Activated naive CD4-positive, alpha-beta T cell treated with anti-CD3 and anti-CD28 coated beads for 36 hours (primary cell): ENCODE results near the gene PLS1. TPM values are rescaled to one million over a fixed set of nuclear protein-coding genes. Genes with fewer than 3 reads are reported as not detected.
"Not testable (repeated sequence)": the region's sequence is repeated elsewhere in the genome, so short reads cannot be mapped to it uniquely, and the experiment has no call there.

Source experiments
- CTCF ChIA-PET: fragments of 350-600 bp; sonication (Branson Sonifier 250); formaldehyde crosslinking; loops from one replicate; lab custom pipeline; 2021; ENCODE audit warnings: antibody characterized with exemption; lab: Charles Lee
- DNase-seq: peaks from one replicate; pipeline ENCODE4 v3.0.0-alpha.2; 2020
- H3K27ac Mint-ChIP-seq: one replicate; pipeline ENCODE4 v1.8.0; 2021; ENCODE audit warnings: mild to moderate bottlenecking, mixed read lengths
- H3K27me3 Mint-ChIP-seq: one replicate; pipeline ENCODE4 v1.8.0; 2021; ENCODE audit warnings: low read depth, mixed read lengths
- H3K36me3 Mint-ChIP-seq: one replicate; pipeline ENCODE4 v1.8.0; 2021; ENCODE audit warnings: low read depth, mixed read lengths
- H3K4me1 Mint-ChIP-seq: one replicate; pipeline ENCODE4 v1.8.0; 2021; ENCODE audit warnings: low read depth, mixed read lengths
- H3K4me3 Mint-ChIP-seq: one replicate; pipeline ENCODE4 v1.8.0; 2021; ENCODE audit warnings: mild to moderate bottlenecking, moderate library complexity, mixed read lengths
- H3K9me3 Mint-ChIP-seq: one replicate; pipeline ENCODE4 v1.8.0; 2021; ENCODE audit warnings: mixed read lengths
- intact Hi-C: fragments of 100-400 bp; cut with micrococcal nuclease; formaldehyde crosslinking; loops from one replicate; pipeline ENCODE4 v1.15.1; 2023
- total RNA-seq, 2 experiments: library from RNA; stranded (reverse); gene quantifications; one replicate each; pipeline ENCODE4 v1.2.3, GENCODE V29; 2021

The PLS1 gene
- total RNA-seq, 2 experiments from 2014 or later: 5.3 to 5.4 TPM

DNA sequence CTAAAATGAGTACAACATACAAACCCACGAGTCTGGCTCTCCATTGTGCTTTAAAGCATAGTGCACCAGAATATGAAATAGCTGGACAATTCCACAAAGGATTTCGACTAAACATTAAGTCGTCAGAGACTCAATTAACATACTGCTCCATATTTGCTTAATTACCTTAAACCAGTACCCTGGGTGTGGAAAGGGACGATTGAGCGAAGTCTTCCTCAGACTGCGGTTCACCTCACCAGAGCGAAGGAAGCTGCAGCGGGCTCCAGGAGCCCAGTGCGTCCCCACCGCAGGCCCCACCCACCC lies 127.4 kb downstream of the PLS1 start:
- Mint-ChIP-seq H3K36me3 (no peaks in the 10 kb centered on the region), H3K4me3 (peak overlapping the region; percentile 83), H3K27me3 (peaks cover 22% of the 10 kb centered on the region), H3K27ac (no peak overlapping the region), H3K9me3 (no peaks in the 10 kb centered on the region), H3K4me1 (peaks cover 10% of the 10 kb centered on the region)
- peak; percentile 81 for DNase-seq
- intact Hi-C loops: loop anchor here (5.0 to 10.0 kb wide), 4 partner anchors 339 to 846 kb away; partner anchors contain the start of genes ATP1B3, GK5 and TFDP2
- CTCF ChIA-PET: no interaction called here

DNA sequence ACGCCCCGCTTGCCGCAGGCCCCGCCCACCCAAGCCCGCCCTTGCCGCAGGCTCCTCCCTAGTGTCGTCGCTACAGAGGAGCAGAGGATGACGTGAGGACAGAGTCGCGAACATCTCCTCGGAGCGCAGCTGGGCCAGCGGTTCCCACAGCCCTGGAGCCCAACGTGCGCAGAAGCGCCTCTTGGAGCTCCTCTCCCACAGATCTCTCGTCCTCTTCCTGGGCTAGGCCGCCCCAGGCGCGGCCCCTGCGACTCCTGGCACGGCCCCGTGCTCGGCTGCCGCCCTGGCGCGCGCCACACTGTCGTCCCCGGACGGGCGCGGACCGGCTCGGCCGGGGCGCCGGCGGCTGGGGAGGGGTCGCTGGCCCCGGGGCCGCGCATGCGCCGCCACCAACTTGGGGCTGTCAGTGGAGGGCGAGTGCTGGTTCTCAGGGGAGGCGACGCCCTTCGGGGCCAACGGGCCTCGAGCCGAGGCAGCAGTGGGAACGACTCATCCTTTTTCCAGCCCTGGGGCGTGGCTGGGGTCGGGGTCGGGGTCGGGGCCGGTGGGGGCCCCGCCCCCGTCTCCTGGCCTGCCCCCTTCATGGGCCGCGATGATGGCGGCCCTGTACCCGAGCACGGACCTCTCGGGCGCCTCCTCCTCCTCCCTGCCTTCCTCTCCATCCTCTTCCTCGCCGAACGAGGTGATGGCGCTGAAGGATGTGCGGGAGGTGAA lies 127.9 kb downstream of the PLS1 start, which contains the start of gene TRPC1:
Gene TRPC1, plus strand, starts transcription at position 67 of the 714 bp plus-strand sequence. Its CDS starts 526 bp downstream, at position 593.
- intact Hi-C loops: loop anchor here (1.0 to 10.0 kb wide), 9 partner anchors 128 to 1247 kb away; partner anchors contain the start of genes ATP1B3, ATR, DIPK2A and GK5
- Mint-ChIP-seq H3K36me3 (no peaks in the 10 kb centered on the region), H3K9me3 (no peaks in the 10 kb centered on the region), H3K27me3 (peaks cover 20% of the 10 kb centered on the region), H3K4me3 (peak within 1 kb of the TSS; percentile 83), H3K4me1 (peaks cover 10% of the 10 kb centered on the region), H3K27ac (peak within 1 kb of the TSS; percentile 82)
- CTCF ChIA-PET: no interaction called here
- peak; percentile 57 for DNase-seq

DNA sequence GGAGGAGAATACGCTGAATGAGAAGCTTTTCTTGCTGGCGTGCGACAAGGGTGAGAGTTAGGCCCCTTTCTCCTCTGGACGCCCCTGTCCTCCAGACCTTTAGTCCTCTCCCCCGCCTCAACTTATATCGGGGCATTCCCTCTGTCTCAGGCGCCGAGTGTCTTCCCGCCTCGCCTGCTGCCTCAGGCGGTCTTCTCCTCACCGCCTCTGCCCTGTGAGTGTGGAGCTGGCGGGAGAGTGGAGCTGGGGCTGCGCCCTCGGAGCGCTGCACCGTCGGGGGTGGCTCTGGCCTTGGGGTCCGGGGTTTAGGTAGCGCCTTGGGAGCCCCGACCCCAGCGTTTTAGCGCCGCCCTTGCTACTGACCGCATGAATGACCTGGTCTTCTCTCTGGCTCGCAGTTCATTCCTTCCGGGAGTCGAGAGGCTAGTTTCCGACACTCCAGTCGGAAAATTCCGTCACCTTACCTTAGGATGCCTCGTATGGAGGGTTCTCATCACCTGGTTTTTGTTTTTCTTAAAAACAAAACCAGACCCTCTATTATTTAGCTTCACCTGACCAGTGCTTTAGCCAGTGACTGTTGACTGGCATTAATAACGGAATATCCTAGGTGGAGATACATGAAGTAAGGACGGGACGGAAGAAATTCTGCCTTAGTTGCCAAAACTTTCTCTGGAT lies 128.6 kb downstream of the PLS1 start:
- peaks cover 16% of the 10 kb centered on the region for H3K27me3 Mint-ChIP-seq
- DNase-seq: peak; percentile 38
- CTCF ChIA-PET: no interaction called here

DNA sequence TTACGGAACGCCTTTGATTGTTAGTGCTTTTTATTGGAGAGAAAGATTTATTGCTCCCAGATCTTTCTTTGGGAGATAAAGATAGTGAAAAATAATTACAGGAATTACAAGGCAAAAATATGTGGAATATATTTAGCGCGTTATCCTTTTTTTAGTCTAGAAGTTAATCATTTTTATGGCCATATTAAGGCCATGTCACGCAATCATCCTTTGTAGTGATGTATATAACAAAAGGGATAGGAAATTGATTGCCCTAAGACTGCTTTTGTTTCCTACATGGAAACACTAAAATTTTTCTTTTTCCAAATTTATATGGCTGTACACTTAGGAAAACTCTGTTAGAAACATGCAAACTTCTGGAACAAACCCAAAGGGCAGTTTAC lies 129.2 kb downstream of the PLS1 start:
- Mint-ChIP-seq H3K36me3 (no peaks in the 10 kb centered on the region), H3K27ac (no peak overlapping the region), H3K9me3 (no peaks in the 10 kb centered on the region), H3K27me3 (peaks cover 16% of the 10 kb centered on the region), H3K4me3 (peak overlapping the region; percentile 83), H3K4me1 (peaks cover 10% of the 10 kb centered on the region)
- intact Hi-C loops: loop anchor here (2.0 to 10.0 kb wide), 2 partner anchors 501 to 1245 kb away; partner anchors contain the start of genes DIPK2A and GK5
- CTCF ChIA-PET: no interaction called here
- no peak for DNase-seq

More for the DNA sequence above, 128.6 kb downstream of the PLS1 start:
- intact Hi-C loops: loop anchor here (1.0 to 10.0 kb wide), 9 partner anchors 129 to 1246 kb away; partner anchors contain the start of genes ATP1B3, ATR, DIPK2A and GK5
- peaks cover 10% of the 10 kb centered on the region for H3K4me1 Mint-ChIP-seq
- H3K9me3 Mint-ChIP-seq: no peaks in the 10 kb centered on the region
- no peaks in the 10 kb centered on the region for H3K36me3 Mint-ChIP-seq
- H3K4me3 Mint-ChIP-seq: peak overlapping the region; percentile 83
- H3K27ac Mint-ChIP-seq: peak overlapping the region; percentile 60

DNA sequence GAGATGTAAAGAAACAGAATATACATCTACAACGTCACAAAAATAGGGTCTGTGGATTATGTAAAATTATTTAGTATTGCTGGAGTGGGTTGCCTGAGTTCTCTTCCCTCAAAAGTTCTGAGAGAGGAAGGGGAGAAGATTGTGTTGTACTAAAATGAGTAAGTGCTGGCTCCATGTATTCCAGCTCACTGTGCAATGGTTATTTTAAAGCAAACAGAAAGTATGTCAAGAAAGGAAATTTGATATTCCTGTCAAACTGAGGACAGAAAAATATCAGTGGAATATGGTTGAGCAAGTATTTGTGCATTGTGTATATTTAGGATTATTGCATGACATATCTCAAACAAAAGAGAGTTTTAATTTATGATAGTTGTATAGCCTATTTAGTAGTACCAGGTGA lies 129.8 kb downstream of the PLS1 start:
- CTCF ChIA-PET: no interaction called here
- H3K4me3 Mint-ChIP-seq: no peak overlapping the region
- intact Hi-C loops: loop anchor here (10.0 kb wide), 1 partner anchor 501 kb away; the partner anchor contains the start of gene GK5

DNA sequence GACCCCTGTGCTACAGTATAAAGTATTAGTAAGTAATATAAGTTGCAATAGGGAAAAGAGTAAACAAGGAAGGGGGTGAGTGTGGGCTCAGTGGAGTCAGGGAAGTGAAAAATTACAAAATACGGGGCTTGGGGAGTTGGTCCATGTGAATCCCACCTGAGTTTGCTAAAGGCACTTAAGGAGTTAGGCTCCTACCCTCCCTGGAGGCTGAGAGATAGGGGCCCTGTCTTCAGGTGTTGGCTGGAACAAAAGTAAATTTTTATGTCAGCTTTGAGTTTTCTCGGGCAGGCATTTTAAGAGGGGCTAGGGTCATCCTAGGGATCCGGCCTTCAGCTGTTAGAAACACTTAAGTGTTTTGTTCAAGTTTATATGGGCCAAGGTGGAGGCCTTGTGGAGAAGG lies 135.9 kb downstream of the PLS1 start:
- intact Hi-C loops: no loop called here
- CTCF ChIA-PET: no interaction called here
- Mint-ChIP-seq H3K36me3 (no peaks in the 10 kb centered on the region), H3K4me3 (no peak overlapping the region), H3K9me3 (no peaks in the 10 kb centered on the region), H3K27ac (no peak overlapping the region), H3K27me3 (no peaks in the 10 kb centered on the region), H3K4me1 (no peaks in the 10 kb centered on the region)
- no peak for DNase-seq

More for the DNA sequence above, 129.8 kb downstream of the PLS1 start:
- H3K27me3 Mint-ChIP-seq: peaks cover 16% of the 10 kb centered on the region
- H3K4me1 Mint-ChIP-seq: peaks cover 10% of the 10 kb centered on the region
- H3K27ac Mint-ChIP-seq: no peak overlapping the region
- no peaks in the 10 kb centered on the region for H3K36me3 Mint-ChIP-seq
- no peak for DNase-seq
- H3K9me3 Mint-ChIP-seq: no peaks in the 10 kb centered on the region

DNA sequence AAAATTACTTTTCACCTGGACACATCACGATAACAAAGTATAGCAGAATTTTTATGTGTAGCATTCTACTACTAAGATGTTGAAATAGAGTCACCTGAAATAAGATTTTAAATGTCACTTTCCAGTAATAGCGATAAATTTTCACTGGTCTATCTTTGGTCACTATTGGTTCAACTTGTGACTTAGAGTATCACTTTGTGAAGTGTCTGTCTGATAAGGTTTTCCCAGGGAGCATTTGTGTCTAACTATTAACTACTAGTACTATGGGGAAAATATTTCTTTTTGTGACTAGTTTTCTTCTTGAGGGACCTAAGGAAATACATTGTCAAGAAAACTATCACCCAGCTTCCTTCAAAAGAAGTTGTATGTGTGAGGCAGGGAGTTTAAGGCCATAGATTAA lies 138.6 kb downstream of the PLS1 start:
- DNase-seq: no peak
- no peak overlapping the region for H3K27ac Mint-ChIP-seq
- no peak overlapping the region for H3K4me3 Mint-ChIP-seq
- CTCF ChIA-PET: no interaction called here
- H3K36me3 Mint-ChIP-seq: no peaks in the 10 kb centered on the region
- no peaks in the 10 kb centered on the region for H3K27me3 Mint-ChIP-seq
- H3K4me1 Mint-ChIP-seq: no peaks in the 10 kb centered on the region
- no peaks in the 10 kb centered on the region for H3K9me3 Mint-ChIP-seq
- intact Hi-C loops: no loop called here

DNA sequence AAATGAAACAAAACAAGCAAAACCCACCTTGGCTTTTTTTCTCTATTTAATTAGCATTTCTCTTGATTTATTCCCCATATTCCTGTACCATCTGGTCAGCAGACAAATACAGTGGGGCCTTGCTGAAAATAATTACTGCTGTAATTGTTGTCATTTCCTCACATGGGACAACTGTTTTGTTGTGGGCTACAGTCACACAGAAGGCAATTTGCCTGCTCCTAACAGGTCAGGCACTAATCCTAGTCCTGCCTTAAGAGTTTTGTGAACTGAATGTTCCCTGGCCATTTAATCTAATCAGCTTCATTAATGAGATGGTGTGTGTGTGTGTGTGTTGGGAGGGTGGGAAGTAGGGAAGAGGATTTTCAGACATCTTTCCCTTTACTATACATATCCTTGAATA lies 139.3 kb downstream of the PLS1 start:
- CTCF ChIA-PET: no interaction called here
- H3K9me3 Mint-ChIP-seq: no peaks in the 10 kb centered on the region
- no peaks in the 10 kb centered on the region for H3K36me3 Mint-ChIP-seq
- intact Hi-C loops: no loop called here
- H3K27me3 Mint-ChIP-seq: no peaks in the 10 kb centered on the region
- no peak for DNase-seq
- no peak overlapping the region for H3K27ac Mint-ChIP-seq
- no peaks in the 10 kb centered on the region for H3K4me1 Mint-ChIP-seq
- H3K4me3 Mint-ChIP-seq: no peak overlapping the region

DNA sequence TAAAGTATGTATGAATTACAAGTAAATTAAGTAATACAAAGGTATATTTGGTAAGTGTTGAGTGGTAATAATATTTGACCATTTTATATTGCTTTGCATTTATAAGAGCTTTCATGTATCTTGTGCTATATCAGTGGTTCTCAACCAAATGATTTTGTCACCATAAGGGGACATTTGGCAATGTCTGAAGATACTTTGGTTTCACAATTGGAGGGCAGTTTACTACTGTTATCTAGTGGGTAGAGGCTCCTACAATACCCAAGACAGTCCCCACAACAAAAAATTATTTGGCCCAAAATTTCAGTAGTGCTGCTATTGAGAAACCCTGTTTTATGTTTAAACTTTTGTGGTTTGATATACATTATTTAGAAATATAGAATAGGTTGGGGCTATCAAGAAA lies 142.2 kb downstream of the PLS1 start:
- CTCF ChIA-PET: no interaction called here
- no peak overlapping the region for H3K27ac Mint-ChIP-seq
- no peak for DNase-seq
- no peak overlapping the region for H3K4me3 Mint-ChIP-seq
- H3K9me3 Mint-ChIP-seq: no peaks in the 10 kb centered on the region
- H3K36me3 Mint-ChIP-seq: no peaks in the 10 kb centered on the region
- intact Hi-C loops: no loop called here
- H3K4me1 Mint-ChIP-seq: no peaks in the 10 kb centered on the region
- no peaks in the 10 kb centered on the region for H3K27me3 Mint-ChIP-seq

DNA sequence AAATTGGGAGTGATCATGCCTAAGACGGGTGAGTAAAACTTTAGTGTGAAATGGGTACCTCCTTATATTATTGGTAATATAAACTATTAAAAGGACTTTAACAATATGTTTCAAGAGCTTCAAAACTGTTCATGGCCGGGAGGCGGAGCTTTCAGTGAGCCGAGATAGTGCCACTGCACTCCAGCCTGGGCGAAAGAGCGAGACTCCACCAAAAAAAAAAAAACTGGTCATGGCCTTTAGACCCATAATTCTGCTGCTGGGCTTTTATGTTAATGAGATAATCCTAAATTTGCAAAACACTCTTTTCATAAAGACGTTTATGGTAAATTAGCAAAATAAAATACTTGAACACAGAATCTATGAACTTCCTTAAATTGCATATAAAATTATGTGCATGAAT lies 150.5 kb downstream of the PLS1 start:
- H3K27me3 Mint-ChIP-seq: no peaks in the 10 kb centered on the region
- no peak overlapping the region for H3K27ac Mint-ChIP-seq
- DNase-seq: no peak
- no peaks in the 10 kb centered on the region for H3K9me3 Mint-ChIP-seq
- CTCF ChIA-PET: no interaction called here
- H3K4me3 Mint-ChIP-seq: no peak overlapping the region
- H3K36me3 Mint-ChIP-seq: peaks cover 13% of the 10 kb centered on the region
- intact Hi-C loops: no loop called here
- no peaks in the 10 kb centered on the region for H3K4me1 Mint-ChIP-seq

DNA sequence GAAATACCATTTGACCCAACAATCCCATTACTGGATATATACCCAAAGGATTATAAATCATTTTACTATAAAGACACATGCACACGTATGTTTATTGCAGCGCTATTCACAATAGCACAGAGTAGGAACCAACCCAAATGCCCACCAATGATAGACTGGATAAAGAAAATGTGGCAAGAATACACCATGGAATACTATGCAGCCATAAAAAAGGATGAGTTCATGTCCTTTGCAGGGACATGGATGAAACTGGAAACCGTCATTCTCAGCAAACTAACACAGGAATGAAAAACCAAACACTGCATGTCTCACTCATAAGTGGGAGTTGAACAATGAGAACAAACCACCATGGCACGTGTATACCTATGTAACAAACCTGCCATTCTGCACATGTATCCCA lies 154.3 kb downstream of the PLS1 start:
- peaks cover 12% of the 10 kb centered on the region for H3K36me3 Mint-ChIP-seq
- CTCF ChIA-PET: interaction anchor here (0.6 kb wide), 1 partner anchor 157 kb away, joined by 4 read pairs; no protein-coding TSS in a partner anchor

DNA sequence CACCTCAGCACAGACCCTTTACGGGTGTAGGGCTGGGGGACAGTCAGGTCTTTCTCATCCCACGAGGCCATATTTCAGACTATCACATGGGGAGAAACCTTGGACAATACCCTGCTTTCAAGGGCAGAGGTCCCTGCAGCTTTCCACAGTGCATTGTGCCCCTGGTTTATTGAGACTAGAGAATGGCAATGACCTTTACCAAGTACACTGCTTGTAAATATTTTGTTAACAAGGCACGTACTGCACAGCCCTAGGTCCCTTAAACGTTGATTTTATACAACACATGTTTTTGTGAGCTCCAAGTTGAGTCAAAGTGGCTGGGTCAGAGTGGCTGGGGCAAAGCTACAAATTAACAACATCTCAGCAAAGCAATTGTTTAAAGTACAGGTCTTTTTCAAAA lies 156.4 kb downstream of the PLS1 start:
- H3K36me3 Mint-ChIP-seq: peaks cover 12% of the 10 kb centered on the region
- H3K9me3 Mint-ChIP-seq, H3K4me3 Mint-ChIP-seq, CTCF ChIA-PET, H3K4me1 Mint-ChIP-seq, H3K27me3 Mint-ChIP-seq, intact Hi-C loops, H3K27ac Mint-ChIP-seq, DNase-seq: not testable (repeated sequence)

More for the DNA sequence above, 154.3 kb downstream of the PLS1 start:
- H3K27ac Mint-ChIP-seq, H3K27me3 Mint-ChIP-seq, DNase-seq, H3K9me3 Mint-ChIP-seq, intact Hi-C loops, H3K4me1 Mint-ChIP-seq, H3K4me3 Mint-ChIP-seq: not testable (repeated sequence)
